PC-9 (cell line): ENCODE measurements around the gene IRF2BPL.

Source experiments
- CTCF ChIP-seq: fragments of 200-600 bp; sonication (generic); conservative IDR thresholded peaks from 2 replicates; pipeline ENCODE4 v1.6.1; 2017; ENCODE audit warnings: mixed run types, antibody characterized with exemption, mild to moderate bottlenecking, moderate library complexity
- EZH2 ChIP-seq: fragments of 200-600 bp; sonication (generic); IDR thresholded peaks from 2 replicates; pipeline ENCODE4 v1.8.0; 2017; ENCODE audit warnings: antibody characterized with exemption, low read depth

DNA sequence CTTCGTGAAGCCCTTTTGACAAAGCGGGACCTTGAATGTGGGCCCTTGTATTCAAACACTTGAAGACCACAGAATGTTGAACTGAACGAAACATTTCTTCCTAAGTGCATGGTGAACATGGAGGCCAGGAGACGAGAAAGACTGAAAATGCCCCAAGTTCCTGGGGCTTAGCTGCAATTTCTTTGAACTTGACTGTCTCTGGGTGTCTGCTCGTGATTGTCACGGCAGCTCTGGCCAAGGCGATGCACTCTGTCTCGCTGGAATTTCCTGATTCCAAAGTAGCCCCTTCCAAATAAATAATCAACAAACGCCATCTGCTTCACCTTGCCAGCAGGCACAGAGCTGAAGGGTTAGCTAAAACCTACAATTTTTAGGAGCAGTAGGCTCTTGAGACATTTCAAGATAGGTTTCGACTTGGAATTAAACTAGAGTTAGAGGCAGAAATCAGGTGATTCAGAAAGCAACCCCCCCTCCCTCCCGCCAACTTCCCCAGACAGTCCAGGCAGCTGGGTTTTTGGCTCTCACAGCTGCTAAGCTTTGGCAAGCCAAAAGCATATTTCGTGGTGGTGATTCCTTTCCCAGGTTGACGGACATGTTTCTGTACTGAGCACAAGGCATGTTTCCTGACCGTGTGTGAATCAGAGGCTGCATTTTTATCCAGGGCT is 13.5 kb upstream of the IRF2BPL start:
- TF ChIP-seq CTCF: no peak
- no peak for TF ChIP-seq EZH2
